BJ (cell line): Measurements from ENCODE around the gene UST. TPM values are rescaled to one million over a fixed set of nuclear protein-coding genes. Genes with fewer than 3 reads are reported as not detected.

Experiments used
- CTCF ChIA-PET: fragments of 350-600 bp; formaldehyde crosslinking; extraction: SDS; loops from one replicate; lab custom pipeline; 2021; ENCODE audit warnings: antibody characterized with exemption, inconsistent platforms; lab: Yijun Ruan, JAX
- POLR2A ChIA-PET: fragments of 300-600 bp; sonication (Branson Sonifier 250); formaldehyde crosslinking; extraction: SDS; loops from one replicate; lab custom pipeline; 2021; ENCODE audit warnings: antibody characterized with exemption; lab: Charles Lee
- DNase-seq: peaks from one replicate; pipeline ENCODE4 v3.0.0-alpha.2; 2011; ENCODE audit warnings: low read depth
- H3K27me3 ChIP-seq: 2 replicates; pipeline ENCODE4 v1.6.0; 2011; ENCODE audit warnings: low read length; ENCODE audit not compliant: control insufficient read depth, insufficient read depth
- H3K36me3 ChIP-seq: 2 replicates; pipeline ENCODE4 v1.5.1; 2011; ENCODE audit warnings: low read length; ENCODE audit not compliant: control insufficient read depth, insufficient read depth
- H3K4me3 ChIP-seq: 2 replicates; pipeline ENCODE4 v1.5.1; 2011; ENCODE audit warnings: low read depth, mild to moderate bottlenecking, control low read depth, low read length
- polyA plus RNA-seq: library from polyadenylated mRNA; depleted of rRNA; stranded (reverse); fragments of >200 nt; gene quantifications from 2 replicates; pipeline ENCODE4 v1.2.3, GENCODE V29; 2011
- TF ChIP-seq, protein P1 (sequence below): IDR thresholded peaks from 2 replicates; pipeline ENCODE4 v1.5.1; 2011; ENCODE audit warnings: low read depth, mild to moderate bottlenecking, control low read depth, inconsistent platforms, low read length, moderate library complexity; ENCODE audit not compliant: insufficient read depth

UST gene
- polyA plus RNA-seq, 1 experiment, result 6.8 TPM

DNA sequence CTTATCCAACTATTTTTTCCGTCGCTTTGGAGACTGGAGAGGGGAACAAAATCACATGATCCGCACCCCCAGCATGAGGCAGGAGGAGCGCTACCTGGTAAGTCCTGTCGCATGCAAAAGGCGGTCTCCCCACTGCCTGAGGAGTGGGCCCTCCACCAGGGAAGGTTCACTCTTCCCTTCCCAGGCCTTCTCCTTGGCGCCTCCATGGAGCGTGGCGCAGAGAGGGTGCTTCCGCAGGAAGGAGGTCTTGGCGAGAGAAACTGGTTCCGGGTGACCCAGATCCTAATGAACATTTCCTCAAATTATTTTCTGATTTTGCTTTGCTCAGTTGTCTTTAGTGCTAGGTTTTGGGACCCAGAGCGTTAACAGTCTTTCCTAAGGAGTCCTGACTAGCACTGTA is 217.6 kb downstream of the UST start:
- TF ChIP-seq, protein P1, sequence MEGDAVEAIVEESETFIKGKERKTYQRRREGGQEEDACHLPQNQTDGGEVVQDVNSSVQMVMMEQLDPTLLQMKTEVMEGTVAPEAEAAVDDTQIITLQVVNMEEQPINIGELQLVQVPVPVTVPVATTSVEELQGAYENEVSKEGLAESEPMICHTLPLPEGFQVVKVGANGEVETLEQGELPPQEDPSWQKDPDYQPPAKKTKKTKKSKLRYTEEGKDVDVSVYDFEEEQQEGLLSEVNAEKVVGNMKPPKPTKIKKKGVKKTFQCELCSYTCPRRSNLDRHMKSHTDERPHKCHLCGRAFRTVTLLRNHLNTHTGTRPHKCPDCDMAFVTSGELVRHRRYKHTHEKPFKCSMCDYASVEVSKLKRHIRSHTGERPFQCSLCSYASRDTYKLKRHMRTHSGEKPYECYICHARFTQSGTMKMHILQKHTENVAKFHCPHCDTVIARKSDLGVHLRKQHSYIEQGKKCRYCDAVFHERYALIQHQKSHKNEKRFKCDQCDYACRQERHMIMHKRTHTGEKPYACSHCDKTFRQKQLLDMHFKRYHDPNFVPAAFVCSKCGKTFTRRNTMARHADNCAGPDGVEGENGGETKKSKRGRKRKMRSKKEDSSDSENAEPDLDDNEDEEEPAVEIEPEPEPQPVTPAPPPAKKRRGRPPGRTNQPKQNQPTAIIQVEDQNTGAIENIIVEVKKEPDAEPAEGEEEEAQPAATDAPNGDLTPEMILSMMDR, result no peak
- H3K4me3 ChIP-seq, result no peak overlapping the region
- POLR2A ChIA-PET, result no interaction called here
- DNase-seq, result no peak
- CTCF ChIA-PET, result no interaction called here
- 0 out of 2 replicates have a peak, but pooled peaks cover 2% of the 10 kb centered on the region for H3K36me3 ChIP-seq
- no peaks in the 10 kb centered on the region for H3K27me3 ChIP-seq

GRCh38 chr6:148965287-148965686 is 218.5 kb downstream of the UST start:
- Histone ChIP-seq H3K27me3 (no peaks in the 10 kb centered on the region), H3K36me3 (0 out of 2 replicates have a peak, but pooled peaks cover 2% of the 10 kb centered on the region), H3K4me3 (no peak overlapping the region)
- CTCF ChIA-PET, result no interaction called here
- POLR2A ChIA-PET, result no interaction called here
- DNase-seq, result no peak
- TF ChIP-seq, protein P1, result no peak

DNA sequence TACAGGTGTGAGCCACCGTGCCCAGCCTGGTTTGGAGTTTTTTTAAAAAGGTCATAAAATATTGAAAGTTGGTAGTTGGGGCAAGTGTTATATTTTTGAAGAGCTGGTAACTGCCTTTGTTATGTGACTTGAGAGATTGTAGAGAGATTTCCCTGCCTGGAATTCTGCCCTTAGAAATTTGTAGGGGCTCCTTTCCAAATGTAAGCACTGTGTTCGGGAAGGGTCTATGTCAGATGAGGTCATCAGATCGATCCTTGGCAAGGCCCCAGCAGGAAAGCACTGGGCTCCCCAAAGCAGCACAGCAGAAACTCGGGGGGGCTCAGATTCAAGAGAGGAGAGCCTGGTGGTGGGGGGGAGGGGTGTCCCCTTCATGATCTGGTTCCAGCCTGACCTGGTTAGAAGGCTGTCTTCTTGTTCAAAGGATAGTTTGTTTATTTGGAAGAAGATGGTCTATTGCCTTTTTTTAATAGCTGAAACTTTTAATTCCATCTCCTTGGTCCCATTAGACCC is 220.2 kb downstream of the UST start:
- POLR2A ChIA-PET, result no interaction called here
- TF ChIP-seq, protein P1, result no peak
- CTCF ChIA-PET, result interaction anchor here (1.2 to 2.0 kb wide), 3 partner anchors 10 to 389 kb away, joined by 3 to 5 read pairs (median 3); no protein-coding TSS in a partner anchor

GRCh38 chr6:148967541-148967956 is 220.7 kb downstream of the UST start:
- DNase-seq, result no peak
- no peak overlapping the region for H3K4me3 ChIP-seq
- TF ChIP-seq, protein P1, result no peak
- POLR2A ChIA-PET, result no interaction called here
- H3K36me3 ChIP-seq, result 0 out of 2 replicates have a peak, but pooled peaks cover 2% of the 10 kb centered on the region
- CTCF ChIA-PET, result interaction anchor here (1.2 to 2.0 kb wide), 4 partner anchors 10 to 408 kb away, joined by 3 to 5 read pairs (median 3); no protein-coding TSS in a partner anchor
- H3K27me3 ChIP-seq, result peaks cover 3% of the 10 kb centered on the region

More for the DNA sequence above, 220.2 kb downstream of the UST start:
- 0 out of 2 replicates have a peak, but pooled peaks cover 2% of the 10 kb centered on the region for H3K36me3 ChIP-seq
- H3K4me3 ChIP-seq, result no peak overlapping the region
- H3K27me3 ChIP-seq, result no peaks in the 10 kb centered on the region
- no peak for DNase-seq

- TF ChIP-seq, protein P1, result no peak
- no peak for DNase-seq
- POLR2A ChIA-PET, result interaction anchor here (0.5 kb wide), 1 partner anchor 422 kb away, joined by 3 read pairs; no protein-coding TSS in a partner anchor
- Histone ChIP-seq H3K27me3 (peaks cover 3% of the 10 kb centered on the region), H3K36me3 (0 out of 2 replicates have a peak, but pooled peaks cover 2% of the 10 kb centered on the region), H3K4me3 (no peak overlapping the region)
- CTCF ChIA-PET, result interaction anchor here (0.6 to 1.7 kb wide), 11 partner anchors 10 to 503 kb away, joined by 3 read pairs; no protein-coding TSS in a partner anchor
Measured at GRCh38 chr6:148968771-148969602, 222.2 kb downstream of the UST start.
